ENCODE measurements around the gene RC3H2.
"Not testable (repeated sequence)": the region's sequence is repeated elsewhere in the genome, so short reads cannot be mapped to it uniquely, and the experiment has no call there.

RC3H2 gene

DNA sequence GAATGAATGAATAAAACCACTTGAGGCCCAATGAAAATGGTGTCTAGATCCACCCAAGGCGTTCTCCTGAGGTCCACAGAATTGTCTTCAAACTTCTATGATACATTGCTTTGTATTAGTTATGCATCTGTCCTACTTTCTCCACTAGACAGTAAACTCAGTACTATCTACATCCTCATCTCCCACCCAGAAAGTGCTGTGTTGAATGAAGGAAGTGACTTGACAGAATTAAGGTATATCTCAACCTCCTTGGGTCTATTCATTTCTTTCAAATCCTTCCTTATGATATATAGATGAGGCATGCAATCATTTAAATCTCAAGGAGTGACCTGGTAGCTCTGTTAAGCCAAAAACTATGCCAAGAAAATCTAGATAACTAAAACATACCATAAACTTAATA is 61.0 kb downstream of the RC3H2 start:
- no peak for FAIRE-seq

- FAIRE-seq = no peak
Observed at GRCh38 chr9:122841501-122841900, 63.7 kb downstream of the RC3H2 start.

DNA sequence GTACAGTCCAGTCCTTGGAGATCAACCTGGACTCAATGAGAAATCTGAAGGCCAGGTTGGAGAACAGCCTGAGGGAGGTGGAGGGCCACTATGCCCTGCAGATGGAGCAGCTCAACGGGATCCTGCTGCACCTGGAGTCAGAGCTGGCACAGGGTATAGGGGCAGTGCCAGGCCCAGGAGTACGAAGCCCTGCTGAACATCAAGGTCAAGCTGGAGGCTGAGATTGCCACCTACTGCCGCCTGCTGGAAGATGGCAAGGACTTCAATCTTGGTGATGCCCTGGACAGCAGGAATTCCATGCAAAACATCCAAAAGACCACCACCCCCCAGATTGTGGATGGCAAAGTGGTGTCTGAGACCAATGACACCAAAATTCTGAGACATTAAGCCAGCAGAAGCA is 66.7 kb downstream of the RC3H2 start:
- not testable (repeated sequence) for FAIRE-seq

GRCh38 chr9:122837266-122837850 is 67.8 kb downstream of the RC3H2 start:
- FAIRE-seq = no peak

DNA sequence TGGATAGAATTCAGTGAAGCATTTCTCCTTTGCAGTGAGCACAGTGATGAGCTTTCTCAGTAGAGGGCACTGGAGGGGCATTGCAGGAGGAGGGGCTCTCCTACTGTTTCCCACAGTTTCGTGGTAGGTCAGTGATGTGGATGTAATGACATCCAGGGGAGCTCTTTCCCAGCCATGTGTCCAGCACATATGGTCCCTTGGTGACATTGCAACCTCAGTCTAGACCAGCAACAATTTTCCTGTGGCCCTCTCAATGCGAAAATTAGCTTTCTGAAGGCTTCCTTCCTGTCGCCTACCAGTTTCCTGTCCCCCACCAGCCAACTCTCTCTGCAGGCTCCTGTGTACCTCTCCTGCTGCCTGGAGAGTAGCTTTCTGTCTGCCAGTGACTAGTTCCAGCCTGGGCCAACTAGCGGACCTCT is 69.8 kb downstream of the RC3H2 start:
- no peak for FAIRE-seq

GRCh38 chr9:122832194-122832593 is 73.0 kb downstream of the RC3H2 start:
- no peak for FAIRE-seq

GRCh38 chr9:122828965-122829284 is 76.2 kb downstream of the RC3H2 start:
- not testable (repeated sequence) for FAIRE-seq

DNA sequence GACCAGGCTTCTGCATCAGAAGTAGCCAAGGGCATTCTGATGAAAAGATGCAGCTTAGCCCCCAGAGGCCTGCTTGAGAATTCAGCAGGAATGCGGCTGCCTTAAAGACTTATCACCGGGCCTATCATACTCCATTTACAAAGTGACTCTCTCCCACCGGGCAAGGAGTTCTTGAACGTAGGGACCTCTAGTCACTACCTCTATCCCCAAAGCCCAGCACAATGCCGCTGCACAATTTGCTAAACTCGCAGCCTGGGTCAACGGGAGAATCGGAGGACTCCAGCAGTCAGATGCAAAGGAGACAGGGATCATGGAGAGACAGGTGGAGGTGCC is 77.4 kb downstream of the RC3H2 start:
- no peak for FAIRE-seq

- no peak for FAIRE-seq
Observed at GRCh38 chr9:122822938-122823337, 82.2 kb downstream of the RC3H2 start.

GRCh38 chr9:122822056-122822455 is 83.1 kb downstream of the RC3H2 start:
- no peak for FAIRE-seq

DNA sequence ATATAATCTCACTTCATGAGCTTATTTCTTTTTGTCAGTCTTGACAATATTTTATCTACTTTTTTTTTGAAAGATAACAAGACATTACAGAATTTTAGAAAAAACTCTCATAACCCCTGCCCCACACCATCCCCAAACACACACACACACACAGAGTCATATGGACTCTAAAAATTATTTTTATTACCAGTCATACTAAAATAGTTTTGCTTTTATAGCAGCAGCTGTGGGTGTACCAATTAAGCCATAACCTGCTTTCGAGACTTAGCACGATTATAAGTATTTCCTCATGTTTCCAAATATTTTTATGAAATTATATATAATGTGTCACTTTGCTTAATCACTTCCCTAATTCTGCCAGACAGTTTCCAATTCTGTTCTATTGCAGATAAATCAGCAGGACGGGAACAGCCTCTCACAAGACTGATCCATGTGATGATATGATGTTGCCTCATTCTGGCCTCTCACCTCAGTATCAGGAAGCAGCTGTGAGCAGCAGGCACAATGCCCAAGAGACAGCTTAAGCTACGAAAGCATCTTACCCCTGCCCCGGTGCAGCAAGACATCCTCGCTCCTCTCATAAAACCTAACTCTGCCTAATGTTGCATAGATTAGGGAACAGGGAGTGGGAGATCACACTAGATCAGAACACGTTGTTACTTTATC is 83.7 kb downstream of the RC3H2 start:
- no peak for FAIRE-seq

- FAIRE-seq = no peak
Observed at GRCh38 chr9:122820490-122820845, 84.7 kb downstream of the RC3H2 start.

- FAIRE-seq = no peak
Observed at GRCh38 chr9:122819791-122820489, 85.2 kb downstream of the RC3H2 start.

GRCh38 chr9:122819326-122819725 is 85.8 kb downstream of the RC3H2 start:
- no peak for FAIRE-seq

- FAIRE-seq = no peak
Observed at GRCh38 chr9:122816163-122816867, 88.8 kb downstream of the RC3H2 start.

GRCh38 chr9:122815544-122815943 is 89.6 kb downstream of the RC3H2 start:
- FAIRE-seq = no peak

DNA sequence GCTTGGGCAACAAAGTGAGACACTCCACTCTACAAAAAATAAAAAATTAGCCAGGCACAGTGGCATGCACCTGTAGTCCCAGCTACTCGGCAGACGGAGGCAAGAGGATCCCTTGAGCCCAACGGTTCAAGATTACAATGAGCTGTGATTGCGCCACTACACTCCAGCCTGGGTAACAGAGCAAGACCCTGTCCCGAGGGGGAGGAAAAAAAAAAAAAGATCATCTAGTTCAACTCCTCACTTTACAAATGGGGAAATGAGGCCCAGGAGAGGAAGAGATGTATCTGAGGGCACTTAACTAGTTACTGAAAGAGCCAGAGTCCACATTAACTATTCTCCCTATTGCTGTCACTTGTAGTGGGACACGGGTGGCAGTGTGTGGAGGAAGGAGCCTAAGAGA is 90.6 kb downstream of the RC3H2 start:
- FAIRE-seq = no peak

DNA sequence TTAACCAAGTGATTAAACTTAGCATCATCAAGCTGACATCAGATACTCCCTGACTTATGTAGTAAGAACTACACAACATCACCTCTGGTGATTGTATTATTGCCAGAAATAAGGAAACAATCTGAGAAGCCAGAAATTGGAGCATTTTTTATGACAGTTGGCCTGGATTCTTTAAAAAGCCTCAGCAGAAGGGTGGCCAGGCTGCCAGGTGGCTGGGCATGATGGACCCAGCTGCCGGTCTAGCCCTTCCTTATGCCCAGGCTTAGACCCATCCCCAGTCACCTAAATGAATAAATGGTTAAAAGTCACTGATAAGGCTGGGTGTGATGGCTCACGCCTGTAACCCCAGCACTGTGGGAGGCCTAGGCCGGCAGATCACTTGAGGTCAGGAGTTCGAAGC is 92.4 kb downstream of the RC3H2 start:
- no peak for FAIRE-seq

DNA sequence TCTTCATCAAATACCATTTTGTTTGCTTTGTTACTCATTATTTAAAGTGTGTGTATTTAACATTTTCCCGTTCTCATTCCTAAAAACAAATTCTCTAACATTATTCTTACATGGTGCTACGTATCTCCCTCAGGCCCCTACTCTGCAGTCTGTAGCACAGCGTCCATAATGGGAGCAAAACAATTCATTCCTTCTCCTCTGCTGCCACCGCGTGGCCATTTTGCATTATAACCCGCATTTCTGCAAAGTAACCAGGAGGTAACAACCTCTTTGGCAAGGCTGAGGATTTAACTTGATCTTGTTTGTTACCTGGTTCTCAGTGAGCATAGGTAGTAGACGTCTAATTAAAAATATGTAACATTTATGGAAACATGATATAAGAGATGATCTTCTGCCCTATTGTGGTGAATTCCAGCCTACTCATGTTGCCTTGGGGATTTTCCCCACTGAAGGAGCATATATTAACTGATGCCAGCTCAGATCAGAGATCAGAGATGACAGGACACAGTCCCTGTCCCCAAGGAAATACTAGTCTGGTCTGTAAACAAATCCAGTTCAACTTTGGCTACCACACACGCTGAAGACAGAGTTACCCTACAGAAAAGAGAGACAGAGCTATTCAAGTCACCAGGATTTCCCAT is 94.7 kb downstream of the RC3H2 start:
- peak; percentile 96 for FAIRE-seq

- not testable (repeated sequence) for FAIRE-seq
Observed at GRCh38 chr9:122809261-122809660, 95.9 kb downstream of the RC3H2 start.

DNA sequence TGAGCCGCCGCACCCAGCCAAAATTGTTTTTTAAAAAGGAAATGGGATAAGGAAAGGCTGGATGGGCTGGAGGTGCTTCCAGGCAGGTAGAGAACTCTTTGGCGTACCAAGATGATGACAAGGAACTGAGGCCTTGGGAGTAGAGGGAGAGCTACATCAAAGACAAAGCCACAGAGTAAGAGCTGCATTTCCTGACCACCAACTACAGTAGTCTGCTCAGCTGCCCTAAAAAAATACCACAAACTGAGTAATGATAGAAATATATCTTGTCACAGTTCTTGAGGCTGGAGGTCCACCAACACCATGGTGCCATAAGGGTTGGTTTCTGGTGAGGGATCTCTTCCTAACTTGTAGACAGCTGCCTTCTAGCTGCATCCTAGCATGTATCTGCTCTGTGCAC is 97.0 kb downstream of the RC3H2 start:
- FAIRE-seq = no peak

DNA sequence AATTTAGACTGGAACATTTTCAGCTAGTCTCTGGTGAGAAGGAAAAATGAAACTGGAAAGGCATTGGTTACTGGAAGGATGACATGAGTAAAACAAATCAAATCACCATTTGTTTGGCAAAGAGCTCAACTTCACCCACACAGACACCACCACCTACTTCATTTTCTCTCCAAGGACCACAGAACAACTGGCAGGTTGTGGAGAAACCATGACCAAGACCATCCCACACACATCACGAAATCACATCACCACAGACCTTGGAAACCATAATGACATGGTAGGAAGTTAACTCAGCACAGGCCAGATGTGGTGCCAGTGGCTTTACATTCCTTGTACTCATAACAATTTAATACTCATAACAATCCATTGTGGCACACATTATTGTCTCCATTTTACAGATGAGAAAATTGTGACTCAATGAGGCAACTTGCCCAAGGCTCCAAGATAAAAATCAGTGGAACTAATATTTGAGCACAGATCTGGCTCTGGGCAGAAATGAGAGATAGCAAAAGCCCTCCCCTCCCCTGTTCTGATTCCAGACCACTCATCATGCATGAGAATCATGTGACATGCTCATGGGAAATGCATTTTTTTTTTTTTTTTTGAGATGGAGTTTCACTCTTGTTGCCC is 97.8 kb downstream of the RC3H2 start:
- no peak for FAIRE-seq

- no peak for FAIRE-seq
Observed at GRCh38 chr9:122806661-122807060, 98.5 kb downstream of the RC3H2 start.

Data from endometrium (tissue), 2 donors.